Ovary (tissue), 3 donors: ENCODE data around the gene PCF11.

Source experiments
- POLR2A ChIP-seq: fragments of 450-650 bp; IDR thresholded peaks from one replicate; pipeline ENCODE4 v1.6.1; 2017; ENCODE audit warnings: antibody characterized with exemption, mild to moderate bottlenecking, moderate library complexity
- TF ChIP-seq, protein P1 (sequence below), 3 donors: fragments of 450-650 bp in 2 of 3; fragments of 200-600 bp in 1 of 3; IDR thresholded peaks; one replicate each; pipeline versions ENCODE4 v1.5.1 to v1.8.0; 2016 to 2022; ENCODE audit warnings: antibody characterized with exemption in 3 of 3, mild to moderate bottlenecking in 1 of 3
- donor health status: DM: no; HTN: no; CAD: no.

DNA sequence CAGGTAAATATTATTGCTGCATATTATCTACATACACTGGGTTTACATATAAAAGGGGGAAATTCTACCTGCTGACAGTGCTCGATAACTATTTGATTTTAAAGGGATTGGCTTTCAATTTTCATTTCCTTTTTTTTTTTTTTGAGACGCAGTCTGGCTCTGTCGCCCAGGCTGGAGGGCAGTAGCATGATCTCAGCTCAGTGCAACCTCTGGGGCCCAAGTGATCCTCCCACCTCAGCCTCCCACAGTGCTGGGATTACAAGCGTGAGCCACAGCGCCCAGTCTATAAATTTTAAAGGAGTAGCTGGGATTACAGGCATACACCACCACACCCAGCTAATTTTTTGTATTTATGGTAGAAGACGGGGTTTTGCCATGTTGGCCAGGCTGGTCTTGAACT, 3.2 kb upstream of the PCF11 start:
- no peak for TF ChIP-seq POLR2A
- TF ChIP-seq, protein P1, sequence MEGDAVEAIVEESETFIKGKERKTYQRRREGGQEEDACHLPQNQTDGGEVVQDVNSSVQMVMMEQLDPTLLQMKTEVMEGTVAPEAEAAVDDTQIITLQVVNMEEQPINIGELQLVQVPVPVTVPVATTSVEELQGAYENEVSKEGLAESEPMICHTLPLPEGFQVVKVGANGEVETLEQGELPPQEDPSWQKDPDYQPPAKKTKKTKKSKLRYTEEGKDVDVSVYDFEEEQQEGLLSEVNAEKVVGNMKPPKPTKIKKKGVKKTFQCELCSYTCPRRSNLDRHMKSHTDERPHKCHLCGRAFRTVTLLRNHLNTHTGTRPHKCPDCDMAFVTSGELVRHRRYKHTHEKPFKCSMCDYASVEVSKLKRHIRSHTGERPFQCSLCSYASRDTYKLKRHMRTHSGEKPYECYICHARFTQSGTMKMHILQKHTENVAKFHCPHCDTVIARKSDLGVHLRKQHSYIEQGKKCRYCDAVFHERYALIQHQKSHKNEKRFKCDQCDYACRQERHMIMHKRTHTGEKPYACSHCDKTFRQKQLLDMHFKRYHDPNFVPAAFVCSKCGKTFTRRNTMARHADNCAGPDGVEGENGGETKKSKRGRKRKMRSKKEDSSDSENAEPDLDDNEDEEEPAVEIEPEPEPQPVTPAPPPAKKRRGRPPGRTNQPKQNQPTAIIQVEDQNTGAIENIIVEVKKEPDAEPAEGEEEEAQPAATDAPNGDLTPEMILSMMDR (IDR thresholded peaks at IDR 0.05) = no peak
